GM21447 (cell line): Measurements from ENCODE around the gene ADCY3.

Source experiments
- ATAC-seq: cut with Tn5 transposase; IDR thresholded peaks from one replicate; pipeline ENCODE4 v1.9.1; 2021; ENCODE audit not compliant: unreplicated experiment

The ADCY3 gene

DNA sequence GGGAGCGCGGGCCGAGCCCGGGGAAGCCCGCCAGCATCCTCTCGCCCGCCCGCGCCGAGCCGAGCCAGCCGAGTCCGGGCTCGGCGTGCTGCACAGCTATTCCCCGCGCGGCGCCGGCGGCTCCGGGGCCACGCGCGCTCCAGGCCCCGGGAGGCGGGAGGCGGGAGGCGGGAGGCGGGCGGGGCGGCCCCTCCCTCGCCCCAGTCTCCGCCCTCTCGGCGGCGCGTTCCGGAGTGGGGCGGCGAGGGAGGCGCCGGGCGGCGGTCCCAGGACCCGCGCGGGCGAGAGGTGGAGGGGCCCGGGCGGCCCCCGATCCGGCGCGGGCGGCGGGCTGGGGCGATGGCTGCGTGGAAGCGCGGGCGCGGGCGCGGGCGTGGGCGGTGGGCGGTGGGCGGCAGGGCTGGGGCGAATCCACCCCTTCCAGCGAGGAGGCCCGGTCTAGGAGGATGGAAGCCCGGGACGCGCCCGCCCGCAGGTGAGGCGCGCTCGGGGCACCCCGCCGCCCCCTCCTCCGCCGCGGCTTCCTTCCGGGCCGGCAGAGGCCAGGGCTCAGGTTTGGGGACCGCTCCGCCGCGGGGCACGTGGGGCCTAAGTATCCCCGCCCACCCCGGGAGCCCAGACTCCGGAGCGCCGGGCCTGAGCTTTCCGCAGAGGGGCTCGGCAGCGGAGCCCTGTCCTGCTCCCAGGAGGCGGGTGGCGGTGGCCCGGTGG is at the start of gene ADCY3:
TSS of gene ADCY3 (minus strand) at position 140 of the 711 bp plus-strand sequence. CDS start 1,250 bp downstream, outside the sequence.
- ATAC-seq: peak; percentile 57

DNA sequence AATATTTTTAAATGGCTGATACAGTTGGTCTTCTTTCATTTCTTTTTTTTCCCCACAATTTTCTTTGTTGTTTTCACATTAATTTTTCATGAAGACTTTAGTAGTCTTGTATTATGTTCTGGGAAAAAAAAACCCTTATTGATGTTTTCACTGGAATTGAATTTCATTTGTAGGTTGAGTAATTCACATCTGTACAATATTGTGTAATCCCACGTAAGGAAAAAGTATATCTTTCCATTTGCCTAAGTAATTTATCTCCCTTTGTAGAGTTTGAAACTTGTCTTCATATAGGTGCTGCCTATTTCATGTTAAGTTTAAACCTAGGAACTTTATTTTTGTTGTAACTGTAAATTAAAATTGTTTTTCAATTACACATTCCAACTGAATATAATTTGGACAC is 49.7 kb upstream of the ADCY3 start:
- no peak for ATAC-seq

GRCh38 chr2:24961903-24962302 is 41.9 kb upstream of the ADCY3 start:
- no peak for ATAC-seq

DNA sequence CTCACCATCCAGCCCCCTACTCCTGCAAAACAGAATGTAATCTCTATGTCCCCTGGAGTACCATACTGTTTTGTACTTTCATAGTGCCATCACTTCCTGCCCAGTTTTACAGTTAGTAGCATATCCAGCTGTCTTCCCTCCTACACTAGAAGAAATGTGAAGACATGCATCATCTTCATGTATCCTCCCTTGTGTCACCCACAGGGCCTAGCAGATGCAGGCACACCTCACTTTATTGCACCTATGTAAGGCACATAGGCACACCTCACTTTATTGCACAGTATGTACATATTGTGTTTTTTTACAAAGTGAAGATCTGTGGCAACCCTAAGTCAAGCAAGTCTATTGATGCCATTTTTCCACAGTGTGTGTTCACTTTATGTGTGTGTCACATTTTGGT is 39.7 kb upstream of the ADCY3 start:
- no peak for ATAC-seq

GRCh38 chr2:24958411-24958935 is 38.4 kb upstream of the ADCY3 start:
- no peak for ATAC-seq

DNA sequence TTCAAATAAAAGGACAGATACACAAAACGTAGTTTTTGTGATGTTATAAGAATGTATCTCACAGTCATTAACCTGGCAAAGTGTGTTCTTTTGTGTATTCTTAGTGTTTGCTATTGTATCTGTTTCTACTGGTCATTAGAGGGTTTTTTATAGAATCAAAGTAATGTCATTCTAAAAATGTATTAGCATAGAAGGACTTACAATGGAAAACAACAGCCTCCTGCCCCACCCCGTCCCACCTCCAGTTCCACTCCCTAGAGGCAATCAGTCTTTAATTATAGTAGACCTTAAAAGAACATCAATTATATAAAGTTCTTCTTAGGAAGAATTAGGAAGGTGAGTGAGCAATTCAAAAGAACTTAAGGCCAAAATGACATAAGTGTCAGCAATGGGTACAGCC is 37.9 kb upstream of the ADCY3 start:
- ATAC-seq: no peak

DNA sequence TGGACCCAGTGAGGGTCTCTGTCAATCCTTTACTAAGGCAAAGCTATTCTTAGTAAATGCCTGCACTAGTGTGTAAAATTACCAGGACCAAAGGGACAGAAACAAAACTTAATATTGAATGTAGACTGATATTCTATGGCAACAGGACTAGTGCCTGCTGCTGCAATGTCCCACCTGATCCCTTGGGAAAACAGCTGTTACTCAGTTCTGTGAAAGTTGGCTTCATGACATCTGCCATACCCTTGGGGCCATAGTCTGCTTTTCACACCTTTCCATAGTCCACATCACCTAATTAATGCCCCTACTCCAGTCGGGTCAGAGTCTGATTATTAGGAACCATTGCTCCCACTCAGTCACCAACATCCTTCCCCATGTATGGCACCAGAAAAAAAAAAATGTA is 37.2 kb upstream of the ADCY3 start:
- ATAC-seq: no peak

- no peak for ATAC-seq
These were observed 35.9 kb upstream of the ADCY3 start for GRCh38 chr2:24955921-24956320.

DNA sequence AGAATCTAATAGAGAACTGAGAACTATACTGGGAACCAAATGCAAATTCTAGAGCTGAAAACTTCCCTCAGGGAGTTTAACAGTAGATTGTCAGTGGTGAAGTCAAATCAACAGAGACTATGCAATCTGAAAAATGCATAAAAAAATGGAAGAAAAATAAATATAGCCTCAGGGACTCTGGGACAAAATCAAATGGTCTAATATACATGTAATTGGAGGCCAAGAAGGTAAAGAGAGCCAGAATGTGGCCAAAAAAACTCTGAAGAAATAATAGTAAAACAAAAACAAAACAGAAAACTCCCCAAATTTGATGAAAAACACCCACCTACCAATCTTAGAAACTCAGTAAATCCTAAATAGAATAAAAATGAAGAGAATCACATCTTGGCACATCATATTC is 35.2 kb upstream of the ADCY3 start:
- no peak for ATAC-seq

GRCh38 chr2:24950102-24950501 is 30.1 kb upstream of the ADCY3 start:
- no peak for ATAC-seq

GRCh38 chr2:24948506-24948905 is 28.5 kb upstream of the ADCY3 start:
- no peak for ATAC-seq

DNA sequence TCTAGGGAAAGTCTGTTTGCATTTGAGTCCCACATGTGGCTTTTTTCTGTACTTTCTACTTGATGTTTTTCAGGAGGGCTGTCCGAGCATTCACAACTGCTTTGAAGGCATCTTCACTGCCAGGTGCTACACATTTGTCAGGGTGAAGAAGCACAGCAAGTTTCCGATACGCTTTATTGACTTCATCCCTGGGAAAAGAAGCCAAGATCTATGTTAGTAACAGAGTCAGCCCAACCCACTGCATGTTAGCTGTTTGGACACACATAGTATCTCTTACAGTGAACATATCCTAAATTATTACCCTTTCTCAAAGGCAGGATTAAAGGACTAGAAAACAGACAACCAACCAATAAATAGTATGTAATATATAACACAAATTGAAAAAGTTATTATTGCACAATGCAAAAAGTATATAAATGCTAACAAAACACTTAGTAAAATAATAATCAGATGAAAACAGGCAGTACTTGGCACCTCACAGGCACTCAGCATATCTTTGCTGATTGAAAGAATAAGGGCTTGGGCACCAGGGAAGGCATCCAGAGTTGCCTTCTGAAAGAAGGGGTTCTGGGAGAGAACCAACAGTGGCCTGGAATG is 27.6 kb upstream of the ADCY3 start:
- no peak for ATAC-seq

DNA sequence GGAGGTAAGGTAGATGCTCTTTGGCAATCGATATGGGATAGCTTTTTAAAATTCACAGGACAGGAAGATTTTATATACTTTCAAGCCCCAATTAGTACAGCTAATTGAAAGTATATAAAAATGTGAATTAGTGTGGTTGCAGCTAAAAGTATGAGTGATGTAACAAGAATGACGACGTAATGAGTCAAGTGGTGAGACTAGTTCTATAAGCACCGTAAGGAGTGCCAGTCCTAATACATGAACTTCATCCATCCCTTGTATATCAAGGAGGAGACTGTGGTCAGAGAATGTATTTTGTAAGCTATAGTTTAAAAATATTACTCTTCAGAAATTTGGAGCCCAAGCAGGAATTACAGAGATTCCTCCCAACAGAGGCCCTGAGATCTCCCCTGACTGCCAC is 25.9 kb upstream of the ADCY3 start:
- no peak for ATAC-seq

DNA sequence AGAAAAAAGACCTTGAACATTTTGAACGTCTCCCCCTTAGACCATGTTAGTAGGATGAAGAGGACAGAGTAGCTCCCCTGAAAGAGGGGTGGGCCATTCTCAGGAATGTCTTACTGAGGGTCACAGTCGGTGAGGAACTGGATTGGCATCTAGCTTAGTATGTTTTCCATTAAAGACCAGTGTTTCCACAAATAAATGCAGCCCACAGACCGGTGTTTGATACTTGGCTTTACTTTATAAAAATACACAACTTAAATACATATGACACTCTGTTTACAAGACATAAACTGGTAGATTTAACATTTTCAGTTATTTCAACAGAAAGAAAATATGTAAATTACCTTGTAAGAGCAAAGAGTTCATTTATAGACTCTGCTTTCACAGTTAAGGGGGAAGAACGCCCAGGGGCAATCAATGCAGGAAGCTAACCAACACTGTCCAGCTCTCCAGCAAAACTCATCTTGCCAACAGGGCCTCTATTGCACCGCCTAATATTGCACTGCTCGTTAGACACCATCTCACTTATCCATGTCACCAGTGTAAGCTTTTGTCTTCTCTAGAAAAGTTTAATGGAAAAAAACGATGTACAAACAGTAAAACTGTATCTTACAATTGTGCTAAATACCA is 23.5 kb upstream of the ADCY3 start:
- ATAC-seq: no peak

DNA sequence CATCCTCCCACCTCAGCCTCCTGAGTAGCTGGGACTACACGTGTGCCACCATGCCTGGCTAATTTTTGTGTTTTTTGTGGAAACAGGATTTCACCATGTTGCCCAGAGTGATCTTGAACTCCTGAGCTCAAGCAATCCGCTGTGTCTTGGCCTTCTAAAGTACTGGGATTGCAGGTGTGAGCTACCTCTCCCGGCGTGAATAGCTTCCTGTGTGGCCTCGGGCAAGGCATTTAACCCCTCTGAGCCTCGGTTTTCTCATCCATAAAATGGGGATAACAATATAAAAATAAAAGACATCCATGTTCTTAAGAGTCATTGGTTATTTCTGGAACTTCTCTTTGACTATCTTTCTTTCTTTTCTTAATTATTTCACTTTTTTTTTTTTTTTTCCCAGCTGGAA is 19.3 kb upstream of the ADCY3 start:
- ATAC-seq: no peak

GRCh38 chr2:24937236-24937635 is 17.2 kb upstream of the ADCY3 start:
- ATAC-seq: no peak

GRCh38 chr2:24935145-24935544 is 15.1 kb upstream of the ADCY3 start:
- no peak for ATAC-seq

DNA sequence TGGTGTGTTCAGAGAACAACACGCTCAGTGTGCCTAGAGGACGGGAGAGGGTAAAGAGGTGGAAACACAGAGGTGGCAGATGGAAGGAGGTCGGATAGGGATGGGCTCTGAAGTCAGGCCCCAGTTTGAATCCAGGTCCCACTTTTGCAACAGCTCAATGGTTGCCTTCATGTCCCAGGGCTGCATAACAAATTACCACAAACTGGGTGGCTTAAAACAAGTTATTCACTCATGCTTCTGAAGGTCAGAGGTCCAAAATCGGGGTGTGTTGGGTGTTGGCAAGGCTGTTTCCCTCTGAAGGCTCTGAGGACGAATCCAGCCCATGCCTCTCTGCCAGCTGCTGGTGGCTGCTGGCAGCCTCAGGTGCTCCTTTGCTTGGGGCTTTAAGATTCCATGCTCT is 12.7 kb upstream of the ADCY3 start:
- ATAC-seq: no peak

GRCh38 chr2:24930768-24931167 is 10.7 kb upstream of the ADCY3 start:
- peak; percentile 90 for ATAC-seq

GRCh38 chr2:24929230-24929629 is 9.2 kb upstream of the ADCY3 start:
- no peak for ATAC-seq

DNA sequence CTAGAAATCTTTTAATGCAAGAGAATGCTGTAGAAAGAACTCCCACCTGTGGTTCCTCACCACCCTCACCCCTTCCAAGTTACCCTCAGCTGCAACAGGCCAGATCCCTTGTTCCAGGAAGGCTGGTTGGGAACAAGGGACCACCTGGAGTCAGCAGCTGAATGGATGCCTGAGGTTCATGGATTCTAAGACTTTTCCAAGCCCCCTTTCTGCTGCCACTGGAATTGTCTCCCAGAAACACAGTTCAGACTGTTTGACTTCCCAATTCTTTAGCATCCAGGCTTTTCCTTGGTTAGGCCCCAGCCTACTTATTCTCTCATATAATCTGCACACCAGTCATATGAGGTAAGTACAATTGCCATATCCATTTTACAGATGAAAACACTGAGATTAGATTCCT is 8.0 kb upstream of the ADCY3 start:
- ATAC-seq: no peak

GRCh38 chr2:24926602-24927252 is 6.7 kb upstream of the ADCY3 start:
- ATAC-seq: no peak
